ENCODE measurements around the gene DOCK2. TPM values are rescaled to one million over a fixed set of nuclear protein-coding genes. Genes with fewer than 3 reads are reported as not detected.

Gene DOCK2
- total and polyA plus RNA-seq, 12 donors, result 3.3 to 59.5 (median 21.0) TPM

DNA sequence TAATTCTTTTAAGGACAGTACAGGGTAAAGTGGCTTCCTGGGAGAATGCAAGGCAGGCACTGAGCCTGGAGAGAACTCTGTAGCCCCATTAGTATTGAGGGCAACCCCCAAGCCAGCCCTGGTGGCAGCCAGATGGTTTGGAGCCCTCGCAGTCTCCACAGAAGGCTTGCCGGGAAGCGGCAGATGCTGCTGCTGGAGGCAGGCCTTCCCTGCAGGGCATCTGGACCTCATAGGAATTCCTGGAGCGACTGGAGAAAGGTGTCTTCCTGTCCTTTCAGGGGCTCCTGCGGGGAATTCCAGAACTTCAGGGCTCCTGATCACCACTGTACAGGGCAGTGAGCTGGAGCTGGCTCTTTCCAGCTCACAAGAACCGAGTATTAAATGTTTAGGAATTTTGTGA is 175.7 kb downstream of the DOCK2 start:
- WGBS, 4 donors, result 76 to 90% (median 85%) methylated on average over 5 to 6 of the region's 6 CpGs

DNA sequence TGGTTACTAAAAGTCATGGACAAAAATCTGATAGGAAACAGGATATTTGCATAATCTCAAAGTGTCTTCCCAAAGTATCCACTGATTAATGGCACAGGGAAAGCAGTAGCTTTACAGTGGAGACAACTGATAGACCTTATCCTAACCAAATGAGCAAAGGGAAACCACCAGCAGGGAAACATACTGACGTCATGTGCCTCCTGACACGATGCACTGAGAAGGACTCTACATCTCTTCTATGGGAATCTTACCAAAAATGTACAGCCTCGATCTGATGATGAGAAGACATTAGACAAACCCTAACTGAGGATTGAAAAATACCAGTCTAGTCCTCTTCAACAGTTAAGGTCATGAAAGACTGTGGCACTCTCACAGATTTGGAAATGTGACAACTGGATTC is 177.0 kb downstream of the DOCK2 start:
- Histone ChIP-seq H3K27me3 (no peaks in the 10 kb centered on the region), H3K4me3 (no peak overlapping the region), H3K9me3 (replicated peaks in 1 of 3) (no peaks in the 10 kb centered on the region), H3K27ac (no peak overlapping the region), H3K36me3 (replicated peaks in 1 of 2) (no peaks in the 10 kb centered on the region), H3K4me1 (replicated peaks in 1 of 2) (no peaks in the 10 kb centered on the region)
- intact Hi-C loops (cut with DNase I), result no loop called here
- TF ChIP-seq POLR2A (IDR thresholded peaks at IDR 0.05), result no peak
- DNase-seq, result no peak
- WGBS, 4 donors, result 82 to 94% (median 90%) methylated on average over 3 of the region's 3 CpGs

More for the DNA sequence above, 175.7 kb downstream of the DOCK2 start:
- no peaks in the 10 kb centered on the region for H3K4me1 ChIP-seq (replicated peaks in 1 of 2)
- no peak overlapping the region for H3K27ac ChIP-seq
- no peak for DNase-seq
- H3K4me3 ChIP-seq, result no peak overlapping the region
- intact Hi-C loops (cut with DNase I), result no loop called here
- TF ChIP-seq, protein P1, sequence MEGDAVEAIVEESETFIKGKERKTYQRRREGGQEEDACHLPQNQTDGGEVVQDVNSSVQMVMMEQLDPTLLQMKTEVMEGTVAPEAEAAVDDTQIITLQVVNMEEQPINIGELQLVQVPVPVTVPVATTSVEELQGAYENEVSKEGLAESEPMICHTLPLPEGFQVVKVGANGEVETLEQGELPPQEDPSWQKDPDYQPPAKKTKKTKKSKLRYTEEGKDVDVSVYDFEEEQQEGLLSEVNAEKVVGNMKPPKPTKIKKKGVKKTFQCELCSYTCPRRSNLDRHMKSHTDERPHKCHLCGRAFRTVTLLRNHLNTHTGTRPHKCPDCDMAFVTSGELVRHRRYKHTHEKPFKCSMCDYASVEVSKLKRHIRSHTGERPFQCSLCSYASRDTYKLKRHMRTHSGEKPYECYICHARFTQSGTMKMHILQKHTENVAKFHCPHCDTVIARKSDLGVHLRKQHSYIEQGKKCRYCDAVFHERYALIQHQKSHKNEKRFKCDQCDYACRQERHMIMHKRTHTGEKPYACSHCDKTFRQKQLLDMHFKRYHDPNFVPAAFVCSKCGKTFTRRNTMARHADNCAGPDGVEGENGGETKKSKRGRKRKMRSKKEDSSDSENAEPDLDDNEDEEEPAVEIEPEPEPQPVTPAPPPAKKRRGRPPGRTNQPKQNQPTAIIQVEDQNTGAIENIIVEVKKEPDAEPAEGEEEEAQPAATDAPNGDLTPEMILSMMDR (IDR thresholded peaks at IDR 0.05), result no peak
- H3K27me3 ChIP-seq, result no peaks in the 10 kb centered on the region
- H3K9me3 ChIP-seq (replicated peaks in 1 of 3), result no peaks in the 10 kb centered on the region
- H3K36me3 ChIP-seq (replicated peaks in 1 of 2), result no peaks in the 10 kb centered on the region

DNA sequence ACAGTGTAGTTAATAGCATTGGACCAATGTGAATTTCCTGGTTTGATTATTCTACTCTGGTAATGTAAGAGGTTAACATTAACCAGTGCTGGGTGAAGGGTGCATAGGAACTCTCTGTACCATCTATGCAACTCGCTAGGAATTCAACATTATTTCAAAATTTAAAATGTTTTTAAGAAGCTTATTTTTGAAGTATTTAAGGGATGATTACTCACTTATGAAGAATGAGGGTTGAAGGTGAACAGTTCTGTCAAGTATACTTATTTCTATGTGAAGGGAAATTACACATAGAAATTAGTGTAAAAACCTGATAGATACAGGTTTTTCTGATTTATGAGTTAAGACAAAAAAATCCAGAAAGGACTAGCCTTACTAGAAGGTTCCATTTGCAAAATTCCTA is 177.4 kb downstream of the DOCK2 start:
- intact Hi-C loops (cut with DNase I), result no loop called here
- TF ChIP-seq, protein P1 (IDR thresholded peaks at IDR 0.05), result no peak
- TF ChIP-seq POLR2A (IDR thresholded peaks at IDR 0.05), result no peak
- Histone ChIP-seq H3K9me3 (replicated peaks in 1 of 3) (no peaks in the 10 kb centered on the region), H3K27me3 (no peaks in the 10 kb centered on the region), H3K36me3 (replicated peaks in 1 of 2) (no peaks in the 10 kb centered on the region), H3K4me1 (replicated peaks in 1 of 2) (no peaks in the 10 kb centered on the region), H3K27ac (no peak overlapping the region), H3K4me3 (no peak overlapping the region)
- no peak for DNase-seq
- WGBS, 4 donors, result 78 to 92% (median 86%) methylated on average over 1 of the region's 1 CpG

DNA sequence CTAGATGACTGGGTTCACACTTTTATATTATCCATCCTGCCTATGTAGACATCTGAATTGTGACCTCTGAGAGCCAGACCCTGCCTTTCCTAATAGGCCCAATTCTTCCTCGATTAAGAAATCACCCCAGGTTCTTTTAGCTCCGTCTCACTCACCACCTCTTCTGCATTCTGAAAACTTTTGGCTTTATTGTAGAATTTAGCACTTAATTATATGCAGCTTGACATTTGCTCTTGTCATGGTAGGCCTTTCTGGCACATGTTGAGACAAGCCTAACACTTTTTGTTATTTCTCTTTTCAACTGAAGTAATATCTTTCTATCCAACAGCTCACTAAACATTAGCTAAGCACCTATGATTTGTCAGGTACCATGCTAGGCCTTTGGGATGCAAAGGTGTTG is 180.0 kb downstream of the DOCK2 start:
- no peaks in the 10 kb centered on the region for H3K4me1 ChIP-seq (replicated peaks in 1 of 2)
- no peak for DNase-seq
- H3K27me3 ChIP-seq, result no peaks in the 10 kb centered on the region
- intact Hi-C loops (cut with DNase I), result no loop called here
- 75 to 89% (median 84%) methylated on average over 2 of the region's 2 CpGs for WGBS, 4 donors
- no peak overlapping the region for H3K4me3 ChIP-seq
- TF ChIP-seq, protein P1 (IDR thresholded peaks at IDR 0.05), result no peak
- no peak for TF ChIP-seq POLR2A (IDR thresholded peaks at IDR 0.05)
- no peaks in the 10 kb centered on the region for H3K36me3 ChIP-seq (replicated peaks in 1 of 2)
- no peaks in the 10 kb centered on the region for H3K9me3 ChIP-seq (replicated peaks in 1 of 3)
- H3K27ac ChIP-seq, result no peak overlapping the region

DNA sequence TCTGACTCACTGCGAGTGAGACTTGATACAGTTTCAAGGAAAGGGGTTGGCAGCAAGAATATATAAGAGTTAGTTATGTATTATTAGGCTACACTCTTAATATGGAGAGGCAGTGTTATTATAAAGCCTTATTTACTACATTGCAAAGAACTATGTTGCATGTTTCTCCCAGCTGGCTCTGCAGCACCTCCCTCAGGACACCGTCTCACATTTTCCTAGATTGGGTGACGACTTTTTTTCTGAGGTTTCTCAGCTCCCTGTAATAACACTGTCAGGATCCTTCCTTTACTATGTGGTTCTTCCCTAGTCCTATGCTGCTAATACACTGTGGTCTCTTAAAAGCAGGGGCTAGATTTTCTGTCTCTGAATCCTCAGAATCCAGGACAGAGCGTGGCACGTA is 189.5 kb downstream of the DOCK2 start:
- H3K4me3 ChIP-seq, result no peak overlapping the region
- intact Hi-C loops (cut with DNase I), result no loop called here
- no peak overlapping the region for H3K27ac ChIP-seq
- H3K36me3 ChIP-seq (replicated peaks in 1 of 2), result no peaks in the 10 kb centered on the region
- DNase-seq, result no peak
- H3K4me1 ChIP-seq (replicated peaks in 1 of 2), result no peaks in the 10 kb centered on the region
- 61 to 73% (median 64%) methylated on average over 5 of the region's 5 CpGs for WGBS, 4 donors
- TF ChIP-seq, protein P1 (IDR thresholded peaks at IDR 0.05), result peak in 4 of 6 experiments; percentile 17 to 35 (median 26)
- TF ChIP-seq POLR2A (IDR thresholded peaks at IDR 0.05), result no peak
- H3K9me3 ChIP-seq (replicated peaks in 1 of 3), result no peaks in the 10 kb centered on the region
- no peaks in the 10 kb centered on the region for H3K27me3 ChIP-seq

All from adrenal gland (tissue), 12 donors.